ENCODE measurements around the gene NODAL.
"Not testable (repeated sequence)": the region's sequence is repeated elsewhere in the genome, so short reads cannot be mapped to it uniquely, and the experiment has no call there.

Gene NODAL

GRCh38 chr10:70441161-70441894, at the start of gene NODAL:
NODAL (minus strand) TSS chr10:70441681; CDS start chr10:70441667, 14 bp downstream.
- DNase-seq: peak in 1 of 3 donors; percentile 28

GRCh38 chr10:70490142-70490541, 48.7 kb upstream of the NODAL start:
- no peak for DNase-seq

DNA sequence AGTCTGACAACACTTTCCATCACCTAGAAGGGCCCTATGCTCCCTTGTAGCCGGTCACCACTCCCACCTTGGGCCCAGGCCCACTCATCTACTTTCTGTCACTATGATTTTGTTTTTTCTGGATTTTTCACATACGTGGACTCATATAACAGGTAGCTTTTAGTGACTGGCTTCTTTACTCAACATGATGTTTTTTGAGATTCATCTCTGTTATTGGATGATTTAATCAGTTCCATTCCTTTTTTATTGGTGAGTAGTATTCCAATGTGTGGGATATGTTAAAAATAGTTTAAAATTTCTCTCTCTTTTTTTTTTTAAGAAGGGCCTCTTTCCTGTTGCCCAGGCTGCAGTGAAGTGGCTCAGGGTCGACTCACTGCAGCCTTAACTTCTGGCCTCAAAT, 46.3 kb upstream of the NODAL start:
- DNase-seq: no peak

- DNase-seq: not testable (repeated sequence)
Measured at GRCh38 chr10:70483872-70484271, 42.4 kb upstream of the NODAL start.

- no peak for DNase-seq
Measured at GRCh38 chr10:70482982-70483760, 41.7 kb upstream of the NODAL start.

DNA sequence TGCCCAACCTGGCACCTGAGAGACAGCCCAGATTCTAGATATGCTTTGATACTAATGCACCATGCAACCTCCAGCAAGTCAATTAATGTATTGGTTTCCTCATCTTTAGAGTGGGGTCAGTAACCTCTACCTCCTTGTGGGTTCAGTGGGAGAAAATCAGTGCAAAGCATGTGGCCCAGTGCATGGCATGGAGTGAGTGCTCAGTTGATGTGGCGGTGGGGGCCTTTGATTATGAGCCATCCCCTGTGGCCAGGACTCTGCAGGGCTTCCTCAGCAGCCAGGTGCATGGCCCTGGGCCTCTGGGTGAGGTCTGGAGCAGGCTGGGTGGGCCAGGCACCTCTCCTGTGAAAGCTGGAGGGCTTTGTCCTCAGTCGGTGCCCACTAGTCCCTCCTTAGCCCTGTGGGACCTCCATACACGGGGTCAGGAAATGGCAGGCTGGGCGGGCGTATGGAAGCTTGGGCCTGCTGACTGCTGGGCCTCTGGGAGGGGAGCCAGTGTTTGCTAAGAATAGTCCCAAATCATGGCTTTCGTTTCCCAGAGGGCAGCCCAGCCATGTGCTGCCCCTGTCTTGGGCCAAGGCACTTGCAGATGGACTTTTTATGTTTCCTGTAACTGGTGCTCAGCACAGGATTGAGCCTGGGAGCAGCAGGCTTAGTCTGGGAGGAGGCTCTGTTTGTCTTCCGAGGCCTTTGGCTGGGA, 40.5 kb upstream of the NODAL start:
- DNase-seq: no peak

GRCh38 chr10:70481105-70481504, 39.6 kb upstream of the NODAL start:
- no peak for DNase-seq

- DNase-seq: no peak
Measured at GRCh38 chr10:70480239-70480861, 38.9 kb upstream of the NODAL start.

DNA sequence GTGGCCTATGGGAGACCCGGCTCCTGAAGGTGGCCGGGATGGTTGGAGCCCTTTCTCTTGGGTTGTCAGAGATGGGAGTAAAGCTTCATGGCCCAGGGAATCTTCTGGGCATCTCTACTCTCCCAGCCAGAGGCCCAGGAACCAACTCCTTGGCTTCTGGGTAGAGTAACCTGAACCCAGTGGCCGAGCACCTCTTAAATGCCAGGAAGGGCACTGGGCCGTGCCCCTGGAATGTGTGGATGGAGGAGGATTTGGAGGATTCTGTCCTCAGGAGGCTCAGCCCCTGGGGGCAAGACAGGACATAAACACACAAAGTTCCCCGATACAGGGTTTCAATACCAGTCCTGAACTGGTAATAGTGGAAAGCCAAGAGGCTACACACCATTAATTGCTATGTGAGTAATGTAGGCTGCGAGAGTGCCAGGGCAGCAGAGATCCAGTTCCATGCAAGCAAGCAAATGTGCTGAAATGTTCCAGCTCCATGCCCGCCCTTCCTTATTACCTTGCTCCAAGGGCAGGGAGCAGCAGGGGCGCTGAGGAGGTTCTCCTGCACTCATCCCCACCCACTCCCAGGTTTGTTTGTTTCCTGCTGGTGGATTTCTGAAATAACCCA, 38.3 kb upstream of the NODAL start:
- DNase-seq: no peak

DNA sequence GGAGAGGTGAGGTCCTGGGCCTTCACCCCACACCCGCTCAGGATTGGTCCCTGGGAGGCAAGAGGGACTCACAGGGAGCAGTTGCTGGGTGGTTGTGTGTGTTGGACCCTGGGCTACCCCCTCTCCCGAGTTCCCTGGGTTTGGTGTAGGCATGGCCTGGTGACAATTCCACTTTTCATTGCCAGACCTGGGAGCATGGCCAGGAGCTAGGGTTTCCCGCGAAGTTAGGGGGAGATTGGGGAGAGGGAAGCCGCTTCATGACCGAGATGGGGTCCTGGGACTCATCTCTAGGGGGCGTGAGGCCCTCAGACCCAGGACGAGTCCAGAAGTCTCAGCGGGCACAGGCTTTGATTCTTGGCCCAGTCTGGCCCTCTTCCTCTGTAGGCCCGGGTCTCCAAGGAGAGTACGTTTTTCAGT, 37.7 kb upstream of the NODAL start:
- no peak for DNase-seq

GRCh38 chr10:70478191-70479164, 37.0 kb upstream of the NODAL start, which contains the start of gene PALD1:
PALD1 (plus strand) TSS chr10:70478767; CDS start chr10:70525952, 47,185 bp downstream.
- DNase-seq: peak; percentile 65 to 83 (median 72)

DNA sequence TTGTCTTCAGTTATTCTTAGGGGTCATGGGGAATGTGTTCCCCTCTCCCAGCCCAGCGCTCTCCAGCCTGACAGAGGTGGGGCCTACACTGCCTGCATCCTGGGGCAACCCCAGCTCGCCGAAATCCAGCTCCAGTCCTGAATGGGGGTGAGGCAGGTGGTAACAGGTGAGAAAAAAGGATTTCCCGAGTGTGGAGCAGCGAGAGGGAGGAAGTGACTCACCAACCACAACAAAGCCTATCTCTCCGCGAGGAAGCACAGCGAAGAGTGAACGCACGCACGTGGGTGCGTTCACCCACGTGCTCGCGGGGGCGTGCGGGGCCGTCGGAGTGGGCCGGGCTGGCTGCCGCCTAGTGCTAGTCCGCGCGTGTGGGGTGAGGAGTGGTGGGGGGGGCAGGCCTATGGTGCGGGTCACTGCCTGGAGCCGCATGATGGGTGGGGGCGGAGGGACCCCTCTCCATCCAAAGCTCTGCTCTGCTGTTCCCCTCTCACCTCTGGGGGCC, 36.2 kb upstream of the NODAL start:
- peak; percentile 37 to 59 (median 49) for DNase-seq

DNA sequence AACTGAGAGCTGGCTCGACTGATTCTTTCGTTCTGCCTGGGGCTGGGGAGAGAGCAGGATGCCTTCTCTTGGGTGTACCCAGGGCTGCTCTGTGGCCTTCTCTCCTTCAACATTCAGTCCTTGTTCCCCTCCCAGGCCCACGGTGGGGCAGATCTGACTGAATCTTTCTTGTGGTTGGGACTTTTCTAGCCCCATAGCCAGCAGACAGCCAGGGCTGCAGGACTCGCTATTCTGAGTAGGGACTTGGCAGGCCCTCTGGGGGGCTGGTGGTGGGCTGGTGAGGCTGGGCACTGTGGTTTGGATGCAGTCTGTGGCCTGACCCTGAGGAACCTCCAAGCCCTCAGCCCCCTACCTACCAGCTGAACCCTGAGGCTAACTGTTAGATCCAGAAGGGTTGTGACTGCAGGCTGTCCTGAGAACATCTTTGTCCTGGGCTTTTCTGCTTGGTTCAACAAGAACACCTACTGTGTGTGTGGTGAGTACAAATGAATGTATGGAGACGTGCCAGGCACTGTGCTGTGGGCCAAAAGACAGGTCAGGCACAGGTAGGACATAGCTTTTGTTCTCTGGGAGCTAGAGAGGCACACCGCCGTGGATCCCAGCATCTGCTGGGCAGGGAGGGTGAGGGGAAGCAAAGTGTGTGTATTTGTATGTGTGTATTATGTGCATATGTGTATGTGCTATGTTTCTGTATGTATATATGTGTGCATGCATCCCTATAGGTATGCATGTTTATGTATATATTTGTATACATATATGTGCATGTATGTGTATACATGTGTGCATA, 35.0 kb upstream of the NODAL start:
- no peak for DNase-seq

DNA sequence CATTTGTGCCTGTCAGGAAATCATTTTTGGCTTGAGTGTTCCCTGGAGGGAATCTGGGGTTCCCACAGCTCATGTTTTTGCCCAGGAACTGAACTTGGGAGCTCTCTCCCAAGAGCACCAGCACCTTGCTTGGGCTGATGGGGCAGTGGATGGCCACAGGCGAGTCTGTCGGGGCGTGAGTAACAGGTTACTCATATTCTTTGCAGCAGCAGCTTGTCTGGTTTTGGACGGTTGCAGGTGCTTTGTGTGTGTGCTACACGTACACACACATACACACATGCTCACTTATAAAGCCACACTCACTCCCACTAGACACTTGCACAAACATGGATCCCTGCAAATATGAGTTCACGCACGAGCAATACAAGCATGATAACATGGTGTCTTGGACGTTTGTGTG, 34.2 kb upstream of the NODAL start:
- no peak for DNase-seq

DNA sequence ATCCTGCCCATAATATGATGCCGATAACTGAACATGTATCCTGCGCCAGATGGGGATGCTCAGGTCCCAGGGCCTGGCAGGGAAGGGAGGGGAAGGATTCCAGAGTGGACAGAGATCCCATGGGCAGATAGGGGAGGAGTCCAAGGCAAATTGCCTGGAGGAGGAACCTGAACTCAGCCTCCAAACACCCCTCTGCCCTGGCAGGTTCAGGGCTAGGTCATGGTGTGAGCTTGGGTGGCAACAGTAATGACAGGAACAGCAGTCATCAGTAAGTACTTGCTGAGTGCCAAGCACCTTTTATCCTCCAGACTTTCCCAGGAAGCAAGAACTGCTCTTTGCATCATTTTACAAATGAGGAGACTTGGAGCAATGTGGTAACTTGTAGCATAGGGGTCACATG, 33.3 kb upstream of the NODAL start:
- DNase-seq: no peak

DNA sequence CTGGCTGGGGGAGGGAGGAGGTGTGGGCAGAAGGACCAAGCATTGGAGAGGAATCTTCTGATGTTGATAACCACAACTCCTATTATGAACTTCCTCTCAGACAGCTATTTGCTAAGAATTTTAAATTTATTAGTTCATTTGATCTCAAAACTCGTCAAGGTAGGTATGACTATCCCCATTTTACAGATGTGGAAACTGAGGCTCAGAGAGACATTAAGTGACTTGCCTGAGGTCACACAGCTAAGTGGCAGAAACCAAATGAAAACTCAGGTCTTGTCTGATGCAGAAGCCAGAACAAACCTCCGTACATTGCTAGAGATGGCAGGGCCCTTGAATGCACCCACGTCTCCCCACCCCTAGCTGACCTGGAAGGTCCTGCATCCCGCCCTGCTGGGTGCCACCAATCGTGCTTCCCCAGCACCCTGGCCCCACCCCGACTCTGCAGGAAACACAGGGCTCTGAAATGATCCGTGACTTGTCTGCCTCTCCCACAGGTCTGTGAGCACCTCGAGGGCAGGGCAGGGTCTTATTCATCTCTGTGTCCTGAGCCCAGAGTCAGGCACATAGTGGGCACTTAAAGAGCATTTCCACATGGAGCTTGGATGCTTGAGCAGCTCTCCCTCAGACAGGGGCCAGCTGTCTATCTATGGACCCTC, 31.4 kb upstream of the NODAL start:
- DNase-seq: no peak

DNA sequence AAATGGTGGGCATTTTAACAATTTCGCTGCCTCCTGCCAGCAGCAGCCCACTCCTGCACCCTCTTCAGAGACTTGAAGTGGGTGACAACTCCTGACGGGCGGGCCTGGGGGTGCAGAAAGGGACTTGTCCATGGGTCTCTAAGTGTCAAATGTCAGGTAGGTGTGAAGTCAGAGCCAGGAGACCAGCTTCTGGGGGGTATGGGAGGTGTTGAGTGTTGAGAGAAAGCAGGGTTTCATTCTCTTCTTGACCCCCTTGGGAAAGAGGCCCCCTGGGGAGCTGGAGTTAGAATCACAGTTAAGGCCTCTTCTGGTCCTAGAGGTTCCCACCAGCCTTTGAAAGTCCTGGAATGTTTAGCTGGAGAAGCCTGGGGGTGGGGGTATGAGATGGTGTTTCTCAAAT, 25.5 kb upstream of the NODAL start:
- DNase-seq: no peak

DNA sequence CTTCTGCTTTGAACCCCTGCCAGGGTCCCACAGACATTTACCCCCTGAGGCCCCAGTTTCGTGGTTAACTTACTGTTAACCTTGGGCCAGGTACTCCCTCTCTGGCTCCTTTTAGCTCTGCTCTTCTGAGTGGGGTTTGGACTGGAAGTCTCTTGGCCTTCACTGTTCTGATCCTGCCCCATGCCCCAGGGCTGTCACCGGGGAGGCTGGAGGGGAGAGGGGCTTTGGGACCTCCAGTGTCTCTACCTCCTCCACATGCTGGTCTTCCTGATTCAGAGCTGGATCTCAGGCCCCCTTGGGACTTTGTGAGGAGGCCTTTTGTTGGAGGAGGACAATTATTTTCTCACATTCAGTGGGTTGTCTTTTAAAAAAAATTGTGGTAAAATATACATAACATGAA, 24.4 kb upstream of the NODAL start:
- no peak for DNase-seq

DNA sequence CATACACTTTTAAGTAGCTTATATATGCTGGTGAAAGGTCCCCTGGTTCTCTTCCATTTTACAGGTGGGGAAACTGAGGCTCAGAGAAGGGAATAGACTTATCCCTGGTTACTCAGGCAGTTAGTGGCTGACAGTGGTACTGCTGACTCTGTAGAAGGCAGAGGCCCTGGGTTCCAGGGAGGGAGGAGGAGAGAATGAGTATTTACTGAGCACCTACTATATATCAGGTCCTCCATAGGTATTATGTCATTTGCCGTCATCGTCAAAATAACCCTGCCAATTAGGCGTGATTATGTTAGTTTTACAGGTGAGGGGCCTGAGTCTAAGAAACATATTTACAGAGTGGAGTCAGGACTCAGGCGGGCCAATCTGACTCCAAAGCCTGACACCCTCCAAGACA, 23.8 kb upstream of the NODAL start:
- DNase-seq: no peak

Measured in suppressor macrophage treated with lipopolysaccharide for 1 hour (primary cell).